ENCODE data around the gene SLC39A12.

SLC39A12 gene

GRCh38 chr10:17951868-17952371 is at the start of gene SLC39A12:
Gene SLC39A12 (plus strand): TSS chr10:17951918. CDS start chr10:17953277, 1,359 bp downstream.
- no peak for TF ChIP-seq CTCF (conservative IDR thresholded peaks at IDR 0.05)
- no peak within 1 kb of the TSS for H3K27ac ChIP-seq

- TF ChIP-seq CTCF (conservative IDR thresholded peaks at IDR 0.05): no peak
- no peak overlapping the region for H3K27ac ChIP-seq
Observed at GRCh38 chr10:17904564-17904963, 47.2 kb upstream of the SLC39A12 start.

- H3K27ac ChIP-seq: no peak overlapping the region
- TF ChIP-seq CTCF (conservative IDR thresholded peaks at IDR 0.05): no peak
Observed at GRCh38 chr10:17905491-17905890, 46.2 kb upstream of the SLC39A12 start.

GRCh38 chr10:17906002-17906401 is 45.7 kb upstream of the SLC39A12 start:
- TF ChIP-seq CTCF (conservative IDR thresholded peaks at IDR 0.05): no peak

GRCh38 chr10:17907641-17908040 is 44.1 kb upstream of the SLC39A12 start:
- no peak overlapping the region for H3K27ac ChIP-seq

More at GRCh38 chr10:17906002-17906401, 45.7 kb upstream of the SLC39A12 start:
- no peak overlapping the region for H3K27ac ChIP-seq

GRCh38 chr10:17910125-17910789 is 41.5 kb upstream of the SLC39A12 start:
- no peak overlapping the region for H3K27ac ChIP-seq
- TF ChIP-seq CTCF (conservative IDR thresholded peaks at IDR 0.05): peak; percentile 81

More at GRCh38 chr10:17907641-17908040, 44.1 kb upstream of the SLC39A12 start:
- TF ChIP-seq CTCF (conservative IDR thresholded peaks at IDR 0.05): no peak

- no peak overlapping the region for H3K27ac ChIP-seq
- TF ChIP-seq CTCF (conservative IDR thresholded peaks at IDR 0.05): no peak
Observed at GRCh38 chr10:17912754-17913153, 39.0 kb upstream of the SLC39A12 start.
